ENCODE measurements around the gene MEF2C.

DNA sequence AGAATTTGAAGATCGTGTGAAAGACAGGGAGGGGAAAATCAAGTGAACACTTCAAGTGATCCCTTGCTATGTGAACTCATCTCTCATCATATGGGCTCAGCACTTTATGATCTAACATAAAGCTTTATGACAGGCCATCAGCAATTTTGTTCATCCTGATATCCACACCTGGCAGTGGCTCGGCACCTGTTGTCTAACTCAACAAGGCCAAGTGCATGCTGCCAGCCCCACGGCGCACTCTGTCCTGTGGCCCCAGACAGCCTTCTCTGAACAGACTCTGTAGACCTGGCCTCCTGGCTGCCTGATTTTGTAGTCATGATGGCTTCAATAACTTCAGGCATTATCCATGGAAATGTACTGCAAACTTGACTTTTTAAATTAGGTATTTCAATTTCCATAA is 106.3 kb downstream of the MEF2C start:
- TF ChIP-seq POLR2AphosphoS5 (IDR thresholded peaks at IDR 0.05; ENCODE audit: borderline replicate concordance, low read depth, low read length): no peak
- TF ChIP-seq EZH2 (IDR thresholded peaks at IDR 0.05): no peak
